Keratinocyte (primary cell): ENCODE data around the gene CRLF1. TPM values are rescaled to one million over a fixed set of nuclear protein-coding genes. Genes with fewer than 3 reads are reported as not detected.

Experiments used
- DNase-seq: peaks from one replicate; pipeline ENCODE4 v3.0.0-alpha.2; 2011; ENCODE audit warnings: low read depth, missing footprints, low spot score
- FAIRE-seq: peaks from 2 replicates; lab custom pipeline; 2011; peaks lifted over from hg19 to GRCh38; lab: Jason Lieb, UNC
- H2AFZ ChIP-seq: 2 replicates; pipeline ENCODE4 v1.6.0; 2012; ENCODE audit warnings: low read length, control low read depth, inconsistent platforms; ENCODE audit not compliant: control insufficient read depth
- H3K27ac ChIP-seq: 2 replicates; pipeline ENCODE4 v1.5.1; 2011; ENCODE audit warnings: low read length; ENCODE audit not compliant: control insufficient read depth, insufficient read depth
- H3K27me3 ChIP-seq: 3 replicates; pipeline ENCODE4 v1.6.0; 2011; ENCODE audit warnings: low read length; ENCODE audit not compliant: control insufficient read depth, insufficient read depth; ENCODE audit errors: extremely low read depth
- H3K36me3 ChIP-seq, 2 experiments: 2 replicates in 1 of 2; 3 replicates in 1 of 2; pipeline ENCODE4 v1.5.1; 2011; ENCODE audit warnings: low read length in 2 of 2, mild to moderate bottlenecking in 1 of 2; ENCODE audit not compliant: control insufficient read depth in 2 of 2, insufficient read depth in 2 of 2; ENCODE audit errors: extremely low read depth in 1 of 2
- H3K4me1 ChIP-seq: 3 replicates; pipeline ENCODE4 v1.5.1; 2011; ENCODE audit warnings: low read length; ENCODE audit not compliant: control insufficient read depth, insufficient read depth; ENCODE audit errors: extremely low read depth
- H3K4me2 ChIP-seq: 3 replicates; pipeline ENCODE4 v1.6.0; 2011; ENCODE audit warnings: low read depth, low read length; ENCODE audit not compliant: control insufficient read depth, insufficient read depth; ENCODE audit errors: extremely low read depth
- H3K4me3 ChIP-seq, 3 experiments: fragments of 200-600 bp in 1 of 3; sonication (generic) in 1 of 3; 2 replicates in 2 of 3; 3 replicates in 1 of 3; pipeline ENCODE4 v1.5.1; 2011 to 2016; ENCODE audit warnings: low read length in 3 of 3, mild to moderate bottlenecking in 3 of 3, control low read depth in 2 of 3, inconsistent platforms in 1 of 3, low read depth in 1 of 3, mixed read lengths in 1 of 3, mixed run types in 1 of 3, moderate library complexity in 1 of 3; ENCODE audit not compliant: control insufficient read depth in 2 of 3, insufficient read depth in 2 of 3; ENCODE audit errors: extremely low read depth in 1 of 3
- H3K79me2 ChIP-seq: 2 replicates; pipeline ENCODE4 v1.6.0; 2012; ENCODE audit warnings: low read length; ENCODE audit not compliant: control insufficient read depth, insufficient read depth
- H3K9ac ChIP-seq: 3 replicates; pipeline ENCODE4 v1.6.0; 2011; ENCODE audit warnings: low read length; ENCODE audit not compliant: control insufficient read depth, insufficient read depth; ENCODE audit errors: extremely low read depth
- H3K9me1 ChIP-seq: 3 replicates; pipeline ENCODE4 v1.6.0; 2011; ENCODE audit warnings: low read length; ENCODE audit not compliant: control insufficient read depth, insufficient read depth; ENCODE audit errors: extremely low read depth
- H3K9me3 ChIP-seq: 2 replicates; pipeline ENCODE4 v1.5.1; 2012; ENCODE audit warnings: low read depth, low read length; ENCODE audit not compliant: control insufficient read depth
- H4K20me1 ChIP-seq: 3 replicates; pipeline ENCODE4 v1.6.0; 2011; ENCODE audit warnings: low read length; ENCODE audit not compliant: control insufficient read depth, insufficient read depth; ENCODE audit errors: extremely low read depth
- CTCF ChIP-seq, 3 experiments: IDR thresholded peaks in 1 of 3; conservative IDR thresholded peaks in 1 of 3; optimal IDR thresholded peaks in 1 of 3; 2 replicates in 2 of 3; 3 replicates in 1 of 3; pipeline versions ENCODE3 to v1.5.1; 2011; ENCODE audit warnings: low read length in 3 of 3, mild to moderate bottlenecking in 3 of 3, moderate library complexity in 2 of 3, control low read depth in 1 of 3, inconsistent platforms in 1 of 3; ENCODE audit not compliant: insufficient read depth in 2 of 3; ENCODE audit errors: extremely low read depth in 1 of 3
- EZH2 ChIP-seq: IDR thresholded peaks from one replicate; pipeline ENCODE4 v1.6.1; 2012; ENCODE audit warnings: inconsistent platforms, mild to moderate bottlenecking, low read length, moderate library complexity
- dilution Hi-C: fragments of 300-500 bp; cut with MboI; formaldehyde crosslinking; loops from one replicate; pipeline ENCODE4 v1.7.0; 2020; ENCODE audit warnings: low sequenced_read_pairs; ENCODE audit not compliant: extremely low pct_ligation_motif_present
- polyA minus RNA-seq, 3 experiments: library from RNA; depleted of rRNA, polyadenylated mRNA; stranded (reverse); fragments of >200 nt; gene quantifications; 1 replicate in 1 of 3; 2 replicates in 1 of 3; 3 replicates in 1 of 3; pipeline ENCODE4 v1.2.3, GENCODE V29; 2011
- polyA plus RNA-seq, 5 experiments: library from polyadenylated mRNA; depleted of rRNA in 3 of 5; stranded (reverse) in 3 of 5; stranded (forward) in 1 of 5; unstranded in 1 of 5; fragments of >200 nt; gene quantifications; 1 replicate in 1 of 5; 2 replicates in 3 of 5; 3 replicates in 1 of 5; pipeline versions ENCODE4 v1.2.1 to v1.2.3, GENCODE V29; 2011 to 2012; ENCODE audit warnings: missing spikeins in 2 of 5, low read depth in 1 of 5, low replicate concordance in 1 of 5

Gene CRLF1
- polyA plus RNA-seq, result 0.20 to 1.5 TPM (median 0.98 TPM) in 3 replicates
- polyA plus RNA-seq (2011; ENCODE audit: low read depth), result 0.59 TPM
- polyA plus RNA-seq (2011; cell fraction: cytosol; rRNA removed), result 0.63 and 3.2 TPM in 2 replicates
- polyA plus RNA-seq (2011; cell fraction: nucleus; rRNA removed), result 4.6 and 5.5 TPM in 2 replicates
- 4.7 and 7.5 TPM in 2 replicates for polyA plus RNA-seq (2012; ENCODE audit: low replicate concordance)
- 1.2 TPM in 1 of 3 replicates, not detected in the others for polyA minus RNA-seq
- polyA minus RNA-seq (2011; cell fraction: cytosol; rRNA and poly(A)+ RNA removed), result 9.6 TPM
- polyA minus RNA-seq (2011; cell fraction: nucleus; rRNA and poly(A)+ RNA removed), result 2.4 and 2.6 TPM in 2 replicates

- H3K4me1 ChIP-seq, result peaks cover 8% of the 10 kb centered on the region
- no peaks in the 10 kb centered on the region for H3K9me1 ChIP-seq
- no peaks in the 10 kb centered on the region for H4K20me1 ChIP-seq
- TF ChIP-seq CTCF (optimal IDR thresholded peaks at IDR 0.05 in 1 of 3, IDR thresholded peaks at IDR 0.05 in 1 of 3, conservative IDR thresholded peaks at IDR 0.05 in 1 of 3; ENCODE audit: extremely low read depth in 1 of 3, insufficient read depth in 2 of 3, low read length in 3 of 3) (no peak), EZH2 (no peak)
- no peak for DNase-seq
- H3K27me3 ChIP-seq, result peaks cover 61% of the 10 kb centered on the region
- no peak within 1 kb of the TSS for H2AFZ ChIP-seq
- H3K4me2 ChIP-seq, result peak within 1 kb of the TSS; percentile 77
- no peaks in the 10 kb centered on the region for H3K9me3 ChIP-seq
- H3K9ac ChIP-seq, result no peak within 1 kb of the TSS
- FAIRE-seq, result no peak
- dilution Hi-C loops, result no loop called here
- H3K36me3 ChIP-seq, result no peaks in the 10 kb centered on the region
- H3K27ac ChIP-seq, result no peak within 1 kb of the TSS
- peak within 1 kb of the TSS; percentile 22 to 54 (median 51) for H3K4me3 ChIP-seq
- no peaks in the 10 kb centered on the region for H3K79me2 ChIP-seq
Measured at GRCh38 chr19:18606281-18607225, at the start of gene CRLF1. TSS of gene CRLF1 (minus strand) at chr19:18606799. CDS start at chr19:18606656, 143 bp downstream.

- Histone ChIP-seq H3K79me2 (no peaks in the 10 kb centered on the region), H3K9ac (no peak overlapping the region), H3K27me3 (peaks cover 11% of the 10 kb centered on the region), H3K4me1 (peaks cover 3% of the 10 kb centered on the region), H3K27ac (no peak overlapping the region), H3K4me2 (no peak overlapping the region), H3K9me3 (no peaks in the 10 kb centered on the region), H3K36me3 (no peaks in the 10 kb centered on the region), H2AFZ (no peak overlapping the region), H3K4me3 (no peak overlapping the region), H3K9me1 (no peaks in the 10 kb centered on the region), H4K20me1 (no peaks in the 10 kb centered on the region)
- FAIRE-seq, result no peak
- dilution Hi-C loops, result no loop called here
- DNase-seq, result no peak
- TF ChIP-seq EZH2 (no peak), CTCF (optimal IDR thresholded peaks at IDR 0.05 in 1 of 3, IDR thresholded peaks at IDR 0.05 in 1 of 3, conservative IDR thresholded peaks at IDR 0.05 in 1 of 3; ENCODE audit: extremely low read depth in 1 of 3, insufficient read depth in 2 of 3, low read length in 3 of 3) (no peak)
Measured at GRCh38 chr19:18655173-18655844, 48.7 kb upstream of the CRLF1 start.
